Neuron (in vitro differentiated cells): ENCODE results near the gene TRUB1.
A peak's percentile ranks its signal among the peaks of the same experiment; 100 is the strongest.
"Not testable (repeated sequence)": the region's sequence is repeated elsewhere in the genome, so short reads cannot be mapped to it uniquely, and the experiment has no call there.

Experiments
- H2AFZ ChIP-seq: one replicate; pipeline ENCODE4 v1.6.1; 2013; ENCODE audit warnings: low read depth, mild to moderate bottlenecking, inconsistent platforms, low read length, moderate library complexity
- H3K27me3 ChIP-seq: one replicate; pipeline ENCODE4 v1.6.1; 2013; ENCODE audit warnings: low read length; ENCODE audit not compliant: insufficient read depth
- H3K36me3 ChIP-seq: one replicate; pipeline ENCODE4 v1.6.1; 2013; ENCODE audit warnings: low read length; ENCODE audit not compliant: insufficient read depth
- H3K4me1 ChIP-seq: one replicate; pipeline ENCODE4 v1.6.1; 2013; ENCODE audit warnings: low read length; ENCODE audit not compliant: insufficient read depth
- H3K4me3 ChIP-seq: 2 replicates; pipeline ENCODE4 v1.5.1; 2013; ENCODE audit warnings: mild to moderate bottlenecking, low read length, moderate library complexity
- H3K9me3 ChIP-seq: one replicate; pipeline ENCODE4 v1.6.1; 2013; ENCODE audit warnings: low read length

TRUB1 gene

DNA sequence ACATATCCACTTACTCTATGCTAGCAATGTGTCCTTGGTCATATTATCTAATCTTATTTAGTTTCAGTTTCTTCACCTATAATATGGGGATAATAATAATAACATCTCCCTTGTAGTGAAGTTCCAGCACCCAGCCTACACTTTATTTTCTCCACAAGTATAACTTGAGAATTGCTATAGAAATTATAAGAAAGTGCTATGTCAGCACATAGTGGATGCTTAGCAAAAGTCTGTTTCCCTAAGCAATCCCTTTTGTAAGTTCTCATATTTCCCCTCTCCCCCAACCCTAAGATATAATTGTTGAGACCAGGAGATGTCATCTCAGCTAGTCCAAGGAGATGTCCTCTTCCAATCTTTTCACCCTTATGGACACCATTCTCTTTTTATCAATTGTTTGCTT is 5.8 kb upstream of the TRUB1 start:
- no peaks in the 10 kb centered on the region for H3K4me1 ChIP-seq
- H2AFZ ChIP-seq = no peak overlapping the region
- no peak overlapping the region for H3K4me3 ChIP-seq
- H3K9me3 ChIP-seq = no peaks in the 10 kb centered on the region
- no peaks in the 10 kb centered on the region for H3K36me3 ChIP-seq
- peaks cover 3% of the 10 kb centered on the region for H3K27me3 ChIP-seq

GRCh38 chr10:114932945-114933344 is 5.0 kb upstream of the TRUB1 start:
- H3K9me3 ChIP-seq = no peaks in the 10 kb centered on the region
- peaks cover 3% of the 10 kb centered on the region for H3K27me3 ChIP-seq
- H2AFZ ChIP-seq = no peak overlapping the region
- no peaks in the 10 kb centered on the region for H3K36me3 ChIP-seq
- no peak overlapping the region for H3K4me3 ChIP-seq
- H3K4me1 ChIP-seq = no peaks in the 10 kb centered on the region

DNA sequence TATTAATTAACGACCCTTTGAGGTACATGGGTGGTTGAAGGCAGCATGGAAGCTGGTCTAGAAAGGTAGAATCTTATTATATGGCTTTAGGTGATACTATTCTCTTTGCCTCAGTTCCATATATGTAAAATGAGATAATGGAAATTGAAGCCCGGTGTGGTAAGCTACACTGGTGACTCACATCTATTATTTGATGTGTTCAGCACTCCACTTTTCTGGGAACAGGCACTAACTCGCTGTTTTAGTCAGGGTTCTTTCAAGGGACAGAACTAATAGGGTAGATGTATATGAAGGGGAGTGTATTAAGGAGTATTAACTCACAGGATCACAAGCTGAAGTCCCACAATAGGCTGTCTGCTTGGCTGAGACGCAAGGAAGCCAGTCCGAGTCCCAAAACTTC is 4.4 kb upstream of the TRUB1 start:
- peaks cover 3% of the 10 kb centered on the region for H3K27me3 ChIP-seq
- no peak overlapping the region for H2AFZ ChIP-seq
- no peak overlapping the region for H3K4me3 ChIP-seq
- H3K4me1 ChIP-seq = no peaks in the 10 kb centered on the region
- no peaks in the 10 kb centered on the region for H3K36me3 ChIP-seq
- no peaks in the 10 kb centered on the region for H3K9me3 ChIP-seq

DNA sequence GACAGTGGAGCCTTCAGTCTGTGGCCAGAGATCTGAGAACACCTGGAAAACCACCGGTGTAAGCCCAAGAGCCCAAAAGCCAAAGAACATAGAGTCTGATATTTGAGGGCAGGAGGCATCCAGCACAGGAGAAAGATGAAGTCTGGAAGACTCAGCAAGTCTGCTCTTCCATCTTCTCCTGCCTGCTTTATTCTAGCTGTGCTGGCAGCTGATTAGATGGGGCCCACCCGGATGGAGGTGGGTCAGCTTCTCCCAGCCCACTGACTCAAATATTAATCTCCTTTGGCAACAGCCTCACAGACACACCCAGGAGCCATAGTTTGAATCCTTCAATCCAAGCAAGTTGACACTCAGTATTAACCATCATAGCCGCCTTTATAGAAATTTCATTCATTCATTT is 4.0 kb upstream of the TRUB1 start:
- H3K4me3 ChIP-seq, H3K9me3 ChIP-seq, H3K36me3 ChIP-seq, H2AFZ ChIP-seq, H3K4me1 ChIP-seq, H3K27me3 ChIP-seq: not testable (repeated sequence)

GRCh38 chr10:114938856-114939193 is 830 bp downstream of the TRUB1 start:
- H3K4me1 ChIP-seq = peaks cover 11% of the 10 kb centered on the region
- peak overlapping the region; percentile 97 for H3K4me3 ChIP-seq
- H3K27me3 ChIP-seq = no peaks in the 10 kb centered on the region
- no peaks in the 10 kb centered on the region for H3K9me3 ChIP-seq
- H3K36me3 ChIP-seq = peaks cover 26% of the 10 kb centered on the region
- H2AFZ ChIP-seq = peak overlapping the region; percentile 68

DNA sequence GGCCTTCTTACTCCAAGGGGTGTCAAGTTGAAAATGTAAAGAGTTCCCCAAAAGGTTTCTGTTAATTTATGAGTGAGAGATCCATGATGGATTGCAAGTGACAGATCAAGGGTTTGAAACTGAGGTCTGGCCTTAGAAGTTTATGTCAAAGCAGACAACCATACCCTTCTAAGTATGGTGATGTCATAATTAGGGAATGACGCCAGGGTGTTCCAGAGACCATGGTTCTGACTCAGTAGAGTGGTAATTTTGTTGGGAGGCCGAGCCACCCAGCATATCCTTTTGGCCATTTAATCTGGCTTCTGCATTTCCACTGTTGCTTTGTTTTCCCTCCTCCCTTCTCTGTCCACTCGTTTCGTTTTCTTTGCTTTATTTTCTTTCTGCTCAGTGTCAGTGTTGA is 2.7 kb downstream of the TRUB1 start:
- H3K27me3 ChIP-seq = no peaks in the 10 kb centered on the region
- H2AFZ ChIP-seq = no peak overlapping the region
- H3K4me3 ChIP-seq = no peak overlapping the region
- peaks cover 39% of the 10 kb centered on the region for H3K36me3 ChIP-seq
- H3K9me3 ChIP-seq = no peaks in the 10 kb centered on the region
- H3K4me1 ChIP-seq = peaks cover 11% of the 10 kb centered on the region

DNA sequence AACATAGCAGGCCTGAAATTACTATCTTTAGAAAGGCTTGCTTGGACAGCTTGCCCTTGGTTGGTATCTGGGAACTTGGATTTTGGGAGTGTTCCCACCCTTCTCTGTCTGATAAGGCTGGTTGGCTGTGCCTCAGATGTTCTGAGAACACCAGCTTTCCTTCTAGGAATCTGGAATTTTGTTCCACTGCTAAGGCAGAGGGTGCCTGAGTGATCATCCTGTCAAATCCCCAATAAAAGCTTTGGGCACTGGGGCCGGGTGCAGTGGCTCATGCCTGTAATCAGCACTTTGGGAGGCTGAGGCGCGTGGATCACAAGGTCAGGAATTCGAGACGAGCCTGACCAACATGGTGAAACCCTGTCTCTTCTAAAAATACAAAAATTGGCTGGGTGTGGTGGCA is 5.0 kb downstream of the TRUB1 start:
- H3K36me3 ChIP-seq = peaks cover 56% of the 10 kb centered on the region
- H3K4me3 ChIP-seq = no peak overlapping the region
- peaks cover 2% of the 10 kb centered on the region for H3K9me3 ChIP-seq
- no peak overlapping the region for H2AFZ ChIP-seq
- no peaks in the 10 kb centered on the region for H3K27me3 ChIP-seq
- peaks cover 11% of the 10 kb centered on the region for H3K4me1 ChIP-seq

- H3K4me1 ChIP-seq = no peaks in the 10 kb centered on the region
- no peaks in the 10 kb centered on the region for H3K27me3 ChIP-seq
- H2AFZ ChIP-seq = no peak overlapping the region
- peaks cover 2% of the 10 kb centered on the region for H3K9me3 ChIP-seq
- H3K36me3 ChIP-seq = peaks cover 47% of the 10 kb centered on the region
- H3K4me3 ChIP-seq = no peak overlapping the region
These were observed 15.1 kb downstream of the TRUB1 start for GRCh38 chr10:114953047-114953446.

DNA sequence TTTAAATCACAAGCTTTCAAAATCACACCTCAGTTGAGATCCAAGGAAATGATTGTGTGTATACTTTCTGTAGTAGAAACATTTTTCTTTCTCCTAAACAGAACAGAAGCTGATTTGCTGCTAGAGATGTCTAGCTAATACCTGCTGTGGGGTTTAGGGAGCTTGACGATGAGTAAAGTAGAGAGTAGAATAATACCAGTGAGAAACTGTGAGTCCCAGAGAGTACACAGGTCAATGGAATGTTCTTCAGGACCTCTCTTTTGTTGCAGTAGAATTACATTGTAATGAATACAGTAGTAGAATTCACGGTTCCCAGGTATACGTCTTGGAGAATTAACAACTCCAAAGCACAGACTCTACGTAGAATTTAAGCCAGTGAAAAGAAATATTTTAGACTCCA is 18.0 kb downstream of the TRUB1 start:
- no peaks in the 10 kb centered on the region for H3K4me1 ChIP-seq
- H3K27me3 ChIP-seq = no peaks in the 10 kb centered on the region
- H3K36me3 ChIP-seq = peaks cover 49% of the 10 kb centered on the region
- no peaks in the 10 kb centered on the region for H3K9me3 ChIP-seq
- no peak overlapping the region for H2AFZ ChIP-seq
- no peak overlapping the region for H3K4me3 ChIP-seq

DNA sequence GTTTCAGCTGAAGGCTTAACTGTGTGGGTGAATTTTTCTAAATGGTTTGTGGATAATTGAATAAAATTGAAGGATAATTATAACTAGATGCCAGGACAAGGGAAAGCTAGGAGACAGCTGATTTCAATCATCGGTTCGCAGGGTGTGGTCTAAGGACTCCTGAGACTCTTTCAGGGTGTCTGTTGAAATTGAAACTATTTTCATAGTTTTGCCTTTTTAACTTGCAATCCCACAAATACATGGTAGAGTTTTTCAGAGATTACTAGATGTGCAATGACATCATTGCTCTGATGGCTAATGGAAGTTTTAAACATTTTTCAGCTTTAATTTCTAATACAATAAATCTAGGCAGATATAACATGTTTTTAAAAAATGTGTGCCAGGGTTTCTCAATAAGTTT is 18.5 kb downstream of the TRUB1 start:
- H3K9me3 ChIP-seq = no peaks in the 10 kb centered on the region
- H3K27me3 ChIP-seq = no peaks in the 10 kb centered on the region
- no peak overlapping the region for H2AFZ ChIP-seq
- H3K36me3 ChIP-seq = peaks cover 50% of the 10 kb centered on the region
- no peaks in the 10 kb centered on the region for H3K4me1 ChIP-seq
- H3K4me3 ChIP-seq = no peak overlapping the region

GRCh38 chr10:114957122-114957521 is 19.1 kb downstream of the TRUB1 start:
- H3K36me3 ChIP-seq = peaks cover 52% of the 10 kb centered on the region
- no peaks in the 10 kb centered on the region for H3K27me3 ChIP-seq
- no peaks in the 10 kb centered on the region for H3K4me1 ChIP-seq
- no peak overlapping the region for H2AFZ ChIP-seq
- no peak overlapping the region for H3K4me3 ChIP-seq
- peaks cover 2% of the 10 kb centered on the region for H3K9me3 ChIP-seq

- Histone ChIP-seq H3K9me3 (peaks cover 6% of the 10 kb centered on the region), H3K4me3 (no peak overlapping the region), H3K36me3 (peaks cover 53% of the 10 kb centered on the region), H2AFZ (no peak overlapping the region), H3K4me1 (no peaks in the 10 kb centered on the region), H3K27me3 (no peaks in the 10 kb centered on the region)
These were observed 19.7 kb downstream of the TRUB1 start for GRCh38 chr10:114957673-114958072.

DNA sequence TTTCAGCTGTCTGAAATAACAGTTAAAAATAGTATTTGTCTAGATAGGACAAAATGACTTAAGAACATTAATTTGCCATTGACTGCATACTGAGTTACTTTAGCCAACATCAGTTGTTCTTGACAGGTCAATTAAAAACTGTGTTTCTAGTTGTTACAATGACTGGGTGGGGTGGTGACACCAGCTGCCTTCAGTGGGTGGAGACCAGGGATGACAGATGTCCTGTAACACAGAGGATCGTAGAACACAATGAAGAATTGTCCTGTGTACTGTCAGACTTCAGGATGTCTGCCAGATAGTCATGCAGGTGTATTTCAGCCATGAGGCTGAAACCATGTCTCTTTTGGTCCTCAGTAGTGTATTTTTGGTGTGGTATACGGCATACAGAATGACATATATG is 24.4 kb downstream of the TRUB1 start:
- no peak overlapping the region for H3K4me3 ChIP-seq
- peaks cover 13% of the 10 kb centered on the region for H3K9me3 ChIP-seq
- H3K27me3 ChIP-seq = no peaks in the 10 kb centered on the region
- no peak overlapping the region for H2AFZ ChIP-seq
- H3K36me3 ChIP-seq = peaks cover 43% of the 10 kb centered on the region
- H3K4me1 ChIP-seq = no peaks in the 10 kb centered on the region

DNA sequence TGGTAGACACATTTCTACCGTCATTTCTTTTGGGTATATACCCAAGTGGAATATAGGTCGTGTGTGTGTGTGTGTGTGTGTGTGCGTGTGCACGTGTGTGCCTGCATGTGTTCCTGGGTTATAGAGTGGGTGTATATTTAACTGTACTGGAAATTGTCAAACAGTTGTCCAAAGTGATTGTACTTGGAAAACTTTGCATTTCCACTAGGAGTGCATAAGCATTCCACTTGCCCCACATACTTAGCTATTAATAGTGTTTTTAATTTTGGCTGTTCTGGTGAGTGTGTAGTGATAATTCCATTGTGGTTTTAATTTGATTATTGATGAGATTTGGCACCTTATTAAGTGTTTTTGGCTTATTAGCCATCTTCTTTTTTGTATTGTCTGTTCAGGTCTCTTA is 25.9 kb downstream of the TRUB1 start:
- Histone ChIP-seq H3K27me3 (no peaks in the 10 kb centered on the region), H3K4me3 (no peak overlapping the region), H3K4me1 (peaks cover 5% of the 10 kb centered on the region), H3K36me3 (peaks cover 40% of the 10 kb centered on the region), H3K9me3 (peaks cover 13% of the 10 kb centered on the region), H2AFZ (no peak overlapping the region)
